IMR-90 (cell line): ENCODE results near the gene PNMA8B. TPM values are rescaled to one million over a fixed set of nuclear protein-coding genes. Genes with fewer than 3 reads are reported as not detected.

ENCODE experiments used
- ATAC-seq: fragments of 200-7000 bp; cut with Tn5 transposase; 2 replicates; pipeline ENCODE4 v1.9.1; 2020; ENCODE audit warnings: low read depth, mild to moderate bottlenecking, moderate library complexity
- BruUV-seq: library from RNA; stranded (reverse); fragments of 400-500 nt; replicated peaks from 2 replicates; lab custom pipeline; 2021; lab: Mats Ljungman, UMichigan
- CTCF ChIA-PET: fragments of 300-600 bp; formaldehyde crosslinking; extraction: SDS; loops from one replicate; lab custom pipeline; 2021; ENCODE audit warnings: antibody characterized with exemption; lab: Yijun Ruan, JAX
- POLR2A ChIA-PET: fragments of 300-600 bp; sonication (Branson Sonifier 250); formaldehyde crosslinking; loops from one replicate; lab custom pipeline; 2022; ENCODE audit warnings: antibody characterized with exemption; ENCODE audit not compliant: unreplicated experiment; lab: Charles Lee
- DNase-seq: peaks from one replicate; pipeline ENCODE4 v3.0.0; 2013
- H2AFZ ChIP-seq: replicated peaks from 2 replicates; pipeline ENCODE3; 2013; ENCODE audit warnings: low read length, mild to moderate bottlenecking; ENCODE audit not compliant: poor library complexity
- H2AK5ac ChIP-seq: 2 replicates; pipeline ENCODE4 v1.6.1; 2013; ENCODE audit warnings: low read depth, low read length, inconsistent platforms
- H2AK9ac ChIP-seq: replicated peaks from 2 replicates; pipeline ENCODE3; 2013; ENCODE audit warnings: mild to moderate bottlenecking, low read depth, low read length, moderate library complexity; ENCODE audit not compliant: poor library complexity
- H2BK120ac ChIP-seq: 2 replicates; pipeline ENCODE4 v1.6.1; 2013; ENCODE audit warnings: low read depth, low read length, inconsistent platforms
- H2BK15ac ChIP-seq: 3 replicates; pipeline ENCODE4 v1.6.1; 2013; ENCODE audit warnings: low read depth, low read length, inconsistent platforms
- H2BK20ac ChIP-seq: 2 replicates; pipeline ENCODE4 v1.6.1; 2013; ENCODE audit warnings: low read depth, mild to moderate bottlenecking, inconsistent platforms, low read length, moderate library complexity
- H2BK5ac ChIP-seq: 2 replicates; pipeline ENCODE4 v1.6.1; 2013; ENCODE audit warnings: mild to moderate bottlenecking, low read depth, low read length, inconsistent platforms; ENCODE audit not compliant: poor library complexity, severe bottlenecking
- H3K14ac ChIP-seq: replicated peaks from 2 replicates; pipeline ENCODE4 v1.6.1; 2013; ENCODE audit warnings: low read depth, low read length, inconsistent platforms
- H3K18ac ChIP-seq: 2 replicates; pipeline ENCODE4 v1.6.1; 2013; ENCODE audit warnings: low read depth, low read length, control low read depth
- H3K23ac ChIP-seq: 2 replicates; pipeline ENCODE4 v1.6.1; 2013; ENCODE audit warnings: low read depth, low read length, inconsistent platforms
- H3K27ac ChIP-seq: 2 replicates; pipeline ENCODE4 v1.5.1; 2013; ENCODE audit warnings: mild to moderate bottlenecking, control low read depth, low read length; ENCODE audit not compliant: insufficient read depth
- H3K27me3 ChIP-seq: 2 replicates; pipeline ENCODE4 v1.6.1; 2013; ENCODE audit warnings: low read length; ENCODE audit not compliant: control insufficient read depth, insufficient read depth
- H3K36me3 ChIP-seq: 2 replicates; pipeline ENCODE4 v1.6.1; 2013; ENCODE audit warnings: low read length, mixed read lengths; ENCODE audit not compliant: control insufficient read depth, insufficient read depth
- H3K4ac ChIP-seq: 2 replicates; pipeline ENCODE4 v1.6.1; 2013; ENCODE audit warnings: low read depth, low read length, inconsistent platforms
- H3K4me1 ChIP-seq: 2 replicates; pipeline ENCODE4 v1.6.1; 2013; ENCODE audit warnings: low read length, mixed read lengths; ENCODE audit not compliant: control insufficient read depth, insufficient read depth
- H3K4me2 ChIP-seq: 2 replicates; pipeline ENCODE4 v1.6.1; 2013; ENCODE audit warnings: low read depth, mild to moderate bottlenecking, control low read depth, low read length, moderate library complexity
- H3K4me3 ChIP-seq: 2 replicates; pipeline ENCODE4 v1.5.1; 2013; ENCODE audit warnings: low read depth, mild to moderate bottlenecking, control low read depth, low read length, moderate library complexity; ENCODE audit not compliant: insufficient read depth
- H3K56ac ChIP-seq: 2 replicates; pipeline ENCODE4 v1.6.1; 2013; ENCODE audit warnings: low read length, inconsistent platforms; ENCODE audit not compliant: insufficient read depth; ENCODE audit errors: extremely low read depth
- H3K79me1 ChIP-seq, 2 experiments: 2 replicates each; pipeline ENCODE4 v1.6.1; 2013; ENCODE audit warnings: low read length in 2 of 2, inconsistent platforms in 1 of 2, low read depth in 1 of 2
- H3K9ac ChIP-seq: 2 replicates; pipeline ENCODE4 v1.6.1; 2013; ENCODE audit warnings: low read depth, low read length, control low read depth
- H3K9me1 ChIP-seq: 2 replicates; pipeline ENCODE4 v1.6.1; 2013; ENCODE audit warnings: low read length, inconsistent platforms; ENCODE audit not compliant: insufficient read depth
- H3K9me3 ChIP-seq: 2 replicates; pipeline ENCODE4 v1.6.1; 2013; ENCODE audit warnings: low read length; ENCODE audit not compliant: control insufficient read depth, insufficient read depth
- H4K20me1 ChIP-seq: 2 replicates; pipeline ENCODE4 v1.6.1; 2013; ENCODE audit warnings: low read length, inconsistent platforms; ENCODE audit not compliant: insufficient read depth
- H4K5ac ChIP-seq: 2 replicates; pipeline ENCODE4 v1.6.1; 2013; ENCODE audit warnings: mild to moderate bottlenecking, low read depth, low read length, control low read depth
- H4K8ac ChIP-seq, 2 experiments: 2 replicates each; pipeline ENCODE4 v1.6.1; 2013; ENCODE audit warnings: low read depth in 2 of 2, low read length in 2 of 2, control low read depth in 1 of 2, inconsistent platforms in 1 of 2
- H4K91ac ChIP-seq: 2 replicates; pipeline ENCODE4 v1.6.1; 2013; ENCODE audit warnings: low read depth, low read length, inconsistent platforms; ENCODE audit not compliant: insufficient read depth
- BHLHE40 ChIP-seq: fragments of 150-350 bp; IDR thresholded peaks from 2 replicates; pipeline ENCODE4 v1.6.1; 2016; ENCODE audit warnings: mild to moderate bottlenecking, low read depth, low read length
- CEBPB ChIP-seq: IDR thresholded peaks from 2 replicates; pipeline ENCODE4 v1.6.1; 2012; ENCODE audit warnings: low read depth, low read length, improper control_type of control experiment
- CHD1 ChIP-seq: IDR thresholded peaks from 2 replicates; pipeline ENCODE4 v1.6.1; 2012; ENCODE audit warnings: low read depth, low read length, improper control_type of control experiment
- FOS ChIP-seq: fragments of 150-350 bp; IDR thresholded peaks from 2 replicates; pipeline ENCODE4 v1.6.1; 2016; ENCODE audit warnings: low read depth, low read length
- MAZ ChIP-seq: IDR thresholded peaks from 2 replicates; pipeline ENCODE4 v1.6.1; 2012; ENCODE audit warnings: low read depth, mild to moderate bottlenecking, low read length, improper control_type of control experiment, moderate library complexity, borderline replicate concordance
- MXI1 ChIP-seq: IDR thresholded peaks from 2 replicates; pipeline ENCODE4 v1.6.1; 2012; ENCODE audit warnings: low read depth, mild to moderate bottlenecking, low read length, moderate library complexity, borderline replicate concordance
- POLR2A ChIP-seq: IDR thresholded peaks from 2 replicates; pipeline ENCODE4 v1.6.1; 2012; ENCODE audit warnings: mild to moderate bottlenecking, low read depth, low read length
- RCOR1 ChIP-seq: IDR thresholded peaks from 2 replicates; pipeline ENCODE4 v1.6.1; 2012; ENCODE audit warnings: mild to moderate bottlenecking, low read length, improper control_type of control experiment; ENCODE audit not compliant: insufficient replicate concordance
- RFX5 ChIP-seq: IDR thresholded peaks from 2 replicates; pipeline ENCODE4 v1.8.0; 2012; ENCODE audit warnings: low read depth, mild to moderate bottlenecking, low read length, moderate library complexity
- SMC3 ChIP-seq: fragments of 150-350 bp; IDR thresholded peaks from 2 replicates; pipeline ENCODE4 v1.6.1; 2016; ENCODE audit warnings: low read depth, mild to moderate bottlenecking, antibody characterized with exemption, low read length, moderate library complexity
- WGBS, 2 experiments: methylation state at CpG; one replicate each; pipeline versions ENCODE4 v1.1.5 to v1.1.7; 2013; ENCODE audit warnings: missing lambda C conversion rate in 2 of 2; ENCODE audit not compliant: insufficient read length in 1 of 2; ENCODE audit errors: extremely low coverage in 2 of 2; 5-methylcytosine and 5-hydroxymethylcytosine counted together
- dilution Hi-C: fragments of 300-500 bp; cut with HindIII; formaldehyde crosslinking; loops from one replicate; pipeline ENCODE4 v1.14.3; 2018; ENCODE audit warnings: low sequenced_read_pairs; ENCODE audit not compliant: unreplicated experiment
- in situ Hi-C: fragments of 300-500 bp; cut with MboI; formaldehyde crosslinking; loops from 3 replicates; pipeline ENCODE4 v1.14.3; 2019; ENCODE audit warnings: low sequenced_read_pairs, inconsistent platforms, mixed read lengths
- intact Hi-C: fragments of 100-400 bp; cut with micrococcal nuclease; formaldehyde crosslinking; loops from 2 replicates; pipeline ENCODE4 v1.10.0; 2022
- polyA plus RNA-seq, 3 experiments: library from polyadenylated mRNA; depleted of rRNA; stranded (reverse); fragments of >200 nt; gene quantifications; 2 replicates each; pipeline ENCODE4 v1.2.3, GENCODE V29; 2012; ENCODE audit warnings: low replicate concordance in 1 of 3
- total RNA-seq: library from RNA; depleted of rRNA; stranded (reverse); fragments of >200 nt; gene quantifications from 2 replicates; pipeline ENCODE4 v1.2.3, GENCODE V29; 2012
- TF ChIP-seq, protein P1 (sequence below): fragments of 150-350 bp; IDR thresholded peaks from 2 replicates; pipeline ENCODE4 v1.6.1; 2016; ENCODE audit warnings: low read depth, mild to moderate bottlenecking, low read length, moderate library complexity, borderline replicate concordance
- TF ChIP-seq, protein P2 (sequence below): fragments of 150-350 bp; IDR thresholded peaks from 2 replicates; pipeline ENCODE4 v1.6.1; 2017; ENCODE audit warnings: mild to moderate bottlenecking, antibody characterized with exemption, low read length, low read depth
- TF ChIP-seq, protein P3 (sequence below): conservative IDR thresholded peaks from 2 replicates; pipeline ENCODE4 v1.5.1; 2012; ENCODE audit warnings: mild to moderate bottlenecking, low read depth, low read length, improper control_type of control experiment

PNMA8B gene
- total and polyA plus RNA-seq, 2 of the 4 experiments (the other 2 are of a cell fraction): 0.12 to 0.18 TPM

DNA sequence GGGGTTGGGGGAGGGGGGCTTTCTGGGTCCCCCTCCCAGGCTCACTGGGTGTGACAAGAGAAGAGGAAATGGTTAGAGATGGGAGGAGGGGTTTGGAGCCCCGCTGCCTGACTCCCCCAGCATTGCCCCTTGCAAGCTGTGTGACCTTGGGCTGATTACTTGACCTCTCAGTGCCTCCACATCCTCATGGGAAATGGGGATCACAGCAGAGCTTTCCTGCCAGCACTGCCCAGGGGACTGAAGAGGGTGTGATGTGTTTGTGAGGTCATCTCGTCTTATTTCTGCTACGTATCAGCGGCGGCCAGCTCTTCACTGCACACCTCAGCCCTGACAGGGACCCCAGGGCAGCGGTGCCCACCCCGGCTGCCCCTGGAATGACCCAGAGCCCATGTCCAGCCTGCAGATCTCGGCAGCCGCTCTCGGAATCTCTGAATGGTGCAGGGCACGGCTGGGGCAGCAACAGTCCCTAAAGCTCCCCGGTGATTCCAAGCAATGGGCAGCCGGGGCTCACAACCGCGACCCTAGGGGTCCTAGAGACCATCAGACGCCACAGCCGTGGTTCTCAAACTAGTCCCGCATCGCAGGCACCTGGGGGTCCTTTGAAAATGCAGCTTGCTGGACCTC lies 8.4 kb downstream of the PNMA8B start:
- Histone ChIP-seq H4K5ac (no peak overlapping the region), H4K91ac (no peak overlapping the region), H3K9ac (peak overlapping the region; percentile 33; the same call in 1 of the 2 replicates), H2BK15ac (no peak overlapping the region; the same call in 2 of the 3 replicates), H3K18ac (no peak overlapping the region; the same call in 1 of the 2 replicates), H4K8ac (peak overlapping the region in 1 of 2 experiments; percentile 74; a peak in 1 of 4 replicates), H3K4me1 (no peaks in the 10 kb centered on the region), H2AK9ac (peak overlapping the region; percentile 74), H3K79me1 (no peaks in the 10 kb centered on the region), H2BK20ac (no peak overlapping the region), H2BK5ac (no peak overlapping the region), H2AK5ac (no peak overlapping the region), H3K23ac (peak overlapping the region; percentile 72; the same call in 1 of the 2 replicates), H3K36me3 (no peaks in the 10 kb centered on the region), H3K56ac (no peak overlapping the region), H2BK120ac (peak overlapping the region; percentile 39; the same call in 1 of the 2 replicates), H3K4ac (no peak overlapping the region; the same call in 1 of the 2 replicates), H3K9me3 (no peaks in the 10 kb centered on the region), H3K4me3 (peak overlapping the region; percentile 14; the same call in 1 of the 2 replicates), H3K4me2 (peak overlapping the region; percentile 79), H3K27ac (no peak overlapping the region), H3K9me1 (no peaks in the 10 kb centered on the region), H4K20me1 (no peaks in the 10 kb centered on the region; the same call in 1 of the 2 replicates), H3K14ac (0 out of 2 replicates have a peak overlapping the region, but pooled peaks have one; percentile 59), H2AFZ (peak overlapping the region; percentile 85), H3K27me3 (peaks cover 22% of the 10 kb centered on the region)
- BruUV-seq: no TSS peak
- CTCF ChIA-PET: interaction anchor here (0.5 to 1.5 kb wide), 6 partner anchors 8 to 127 kb away, joined by 3 to 13 read pairs (median 4); partner anchors contain the start of gene PNMA8B
- TF ChIP-seq, protein P1, sequence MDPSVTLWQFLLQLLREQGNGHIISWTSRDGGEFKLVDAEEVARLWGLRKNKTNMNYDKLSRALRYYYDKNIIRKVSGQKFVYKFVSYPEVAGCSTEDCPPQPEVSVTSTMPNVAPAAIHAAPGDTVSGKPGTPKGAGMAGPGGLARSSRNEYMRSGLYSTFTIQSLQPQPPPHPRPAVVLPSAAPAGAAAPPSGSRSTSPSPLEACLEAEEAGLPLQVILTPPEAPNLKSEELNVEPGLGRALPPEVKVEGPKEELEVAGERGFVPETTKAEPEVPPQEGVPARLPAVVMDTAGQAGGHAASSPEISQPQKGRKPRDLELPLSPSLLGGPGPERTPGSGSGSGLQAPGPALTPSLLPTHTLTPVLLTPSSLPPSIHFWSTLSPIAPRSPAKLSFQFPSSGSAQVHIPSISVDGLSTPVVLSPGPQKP: no peak
- no peak for TF ChIP-seq MXI1
- TF ChIP-seq MAZ: no peak
- no peak for TF ChIP-seq BHLHE40
- no peak for TF ChIP-seq RCOR1
- TF ChIP-seq POLR2A: no peak
- TF ChIP-seq CHD1: no peak
- no peak for TF ChIP-seq CEBPB
- TF ChIP-seq RFX5: no peak
- TF ChIP-seq, protein P2, sequence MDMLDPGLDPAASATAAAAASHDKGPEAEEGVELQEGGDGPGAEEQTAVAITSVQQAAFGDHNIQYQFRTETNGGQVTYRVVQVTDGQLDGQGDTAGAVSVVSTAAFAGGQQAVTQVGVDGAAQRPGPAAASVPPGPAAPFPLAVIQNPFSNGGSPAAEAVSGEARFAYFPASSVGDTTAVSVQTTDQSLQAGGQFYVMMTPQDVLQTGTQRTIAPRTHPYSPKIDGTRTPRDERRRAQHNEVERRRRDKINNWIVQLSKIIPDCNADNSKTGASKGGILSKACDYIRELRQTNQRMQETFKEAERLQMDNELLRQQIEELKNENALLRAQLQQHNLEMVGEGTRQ: no peak
- TF ChIP-seq, protein P3, sequence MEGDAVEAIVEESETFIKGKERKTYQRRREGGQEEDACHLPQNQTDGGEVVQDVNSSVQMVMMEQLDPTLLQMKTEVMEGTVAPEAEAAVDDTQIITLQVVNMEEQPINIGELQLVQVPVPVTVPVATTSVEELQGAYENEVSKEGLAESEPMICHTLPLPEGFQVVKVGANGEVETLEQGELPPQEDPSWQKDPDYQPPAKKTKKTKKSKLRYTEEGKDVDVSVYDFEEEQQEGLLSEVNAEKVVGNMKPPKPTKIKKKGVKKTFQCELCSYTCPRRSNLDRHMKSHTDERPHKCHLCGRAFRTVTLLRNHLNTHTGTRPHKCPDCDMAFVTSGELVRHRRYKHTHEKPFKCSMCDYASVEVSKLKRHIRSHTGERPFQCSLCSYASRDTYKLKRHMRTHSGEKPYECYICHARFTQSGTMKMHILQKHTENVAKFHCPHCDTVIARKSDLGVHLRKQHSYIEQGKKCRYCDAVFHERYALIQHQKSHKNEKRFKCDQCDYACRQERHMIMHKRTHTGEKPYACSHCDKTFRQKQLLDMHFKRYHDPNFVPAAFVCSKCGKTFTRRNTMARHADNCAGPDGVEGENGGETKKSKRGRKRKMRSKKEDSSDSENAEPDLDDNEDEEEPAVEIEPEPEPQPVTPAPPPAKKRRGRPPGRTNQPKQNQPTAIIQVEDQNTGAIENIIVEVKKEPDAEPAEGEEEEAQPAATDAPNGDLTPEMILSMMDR: no peak
- no peak for TF ChIP-seq FOS
- TF ChIP-seq SMC3: no peak
- dilution Hi-C loops: no loop called here
- in situ Hi-C loops: loop anchor here (5.0 to 10.0 kb wide), 2 partner anchors 85 to 202 kb away; no protein-coding TSS in a partner anchor
- intact Hi-C loops: loop anchor here (1.0 kb wide), 3 partner anchors 85 to 206 kb away; no protein-coding TSS in a partner anchor
- POLR2A ChIA-PET: no interaction called here
- 21% methylated on average over 8 of the region's 19 CpGs; no CpG with 5 or more reads in 1 of the 2 experiments for WGBS, 2 experiments
- ATAC-seq (peak; percentile 25), DNase-seq (no peak)
